ENCODE measurements around the gene TLL1.

- no peak for TF ChIP-seq CTCF (IDR thresholded peaks at IDR 0.05)
- TF ChIP-seq POLR2AphosphoS5 (IDR thresholded peaks at IDR 0.05; ENCODE audit: low read depth, low read length), result no peak
- no peak for TF ChIP-seq SIN3A (IDR thresholded peaks at IDR 0.05; ENCODE audit: borderline replicate concordance, insufficient read depth, low read depth, low read length)
- TF ChIP-seq, protein P1, sequence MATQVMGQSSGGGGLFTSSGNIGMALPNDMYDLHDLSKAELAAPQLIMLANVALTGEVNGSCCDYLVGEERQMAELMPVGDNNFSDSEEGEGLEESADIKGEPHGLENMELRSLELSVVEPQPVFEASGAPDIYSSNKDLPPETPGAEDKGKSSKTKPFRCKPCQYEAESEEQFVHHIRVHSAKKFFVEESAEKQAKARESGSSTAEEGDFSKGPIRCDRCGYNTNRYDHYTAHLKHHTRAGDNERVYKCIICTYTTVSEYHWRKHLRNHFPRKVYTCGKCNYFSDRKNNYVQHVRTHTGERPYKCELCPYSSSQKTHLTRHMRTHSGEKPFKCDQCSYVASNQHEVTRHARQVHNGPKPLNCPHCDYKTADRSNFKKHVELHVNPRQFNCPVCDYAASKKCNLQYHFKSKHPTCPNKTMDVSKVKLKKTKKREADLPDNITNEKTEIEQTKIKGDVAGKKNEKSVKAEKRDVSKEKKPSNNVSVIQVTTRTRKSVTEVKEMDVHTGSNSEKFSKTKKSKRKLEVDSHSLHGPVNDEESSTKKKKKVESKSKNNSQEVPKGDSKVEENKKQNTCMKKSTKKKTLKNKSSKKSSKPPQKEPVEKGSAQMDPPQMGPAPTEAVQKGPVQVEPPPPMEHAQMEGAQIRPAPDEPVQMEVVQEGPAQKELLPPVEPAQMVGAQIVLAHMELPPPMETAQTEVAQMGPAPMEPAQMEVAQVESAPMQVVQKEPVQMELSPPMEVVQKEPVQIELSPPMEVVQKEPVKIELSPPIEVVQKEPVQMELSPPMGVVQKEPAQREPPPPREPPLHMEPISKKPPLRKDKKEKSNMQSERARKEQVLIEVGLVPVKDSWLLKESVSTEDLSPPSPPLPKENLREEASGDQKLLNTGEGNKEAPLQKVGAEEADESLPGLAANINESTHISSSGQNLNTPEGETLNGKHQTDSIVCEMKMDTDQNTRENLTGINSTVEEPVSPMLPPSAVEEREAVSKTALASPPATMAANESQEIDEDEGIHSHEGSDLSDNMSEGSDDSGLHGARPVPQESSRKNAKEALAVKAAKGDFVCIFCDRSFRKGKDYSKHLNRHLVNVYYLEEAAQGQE (IDR thresholded peaks at IDR 0.05; ENCODE audit: insufficient read depth in 1 of 2, low read depth in 2 of 2, low read length in 1 of 2), result no peak
Observed at GRCh38 chr4:165972747-165973146, 99.7 kb downstream of the TLL1 start.

Data from Panc1 (cell line).